CD1c-positive myeloid dendritic cell (primary cell): ENCODE measurements around the gene CSRP3.

Experiments
- DNase-seq: peaks from one replicate; pipeline ENCODE4 v3.0.0-alpha.2; 2016; ENCODE audit errors: extremely low spot score

The CSRP3 gene

DNA sequence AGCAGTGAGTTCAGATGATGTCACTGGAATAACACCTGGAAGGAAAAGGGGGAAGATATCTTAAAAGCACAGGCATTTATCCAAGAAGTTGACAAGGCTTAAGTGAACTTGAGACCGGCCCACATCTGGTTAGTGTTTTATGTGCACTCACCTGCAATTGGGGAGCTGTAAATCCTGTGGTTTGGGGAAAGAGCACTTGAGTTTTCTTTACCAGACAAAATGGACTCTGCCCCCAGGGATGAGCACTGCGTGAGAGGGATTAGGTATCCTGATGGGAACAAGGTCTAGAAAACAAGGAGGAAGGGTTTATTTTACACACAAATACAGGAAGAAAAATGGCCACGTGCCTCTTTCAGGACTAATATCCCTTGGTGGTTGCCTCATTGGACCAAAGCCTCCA, 23.8 kb upstream of the CSRP3 start:
- DNase-seq, result no peak

- DNase-seq, result no peak
These were observed 23.3 kb upstream of the CSRP3 start for GRCh38 chr11:19225123-19225522.

DNA sequence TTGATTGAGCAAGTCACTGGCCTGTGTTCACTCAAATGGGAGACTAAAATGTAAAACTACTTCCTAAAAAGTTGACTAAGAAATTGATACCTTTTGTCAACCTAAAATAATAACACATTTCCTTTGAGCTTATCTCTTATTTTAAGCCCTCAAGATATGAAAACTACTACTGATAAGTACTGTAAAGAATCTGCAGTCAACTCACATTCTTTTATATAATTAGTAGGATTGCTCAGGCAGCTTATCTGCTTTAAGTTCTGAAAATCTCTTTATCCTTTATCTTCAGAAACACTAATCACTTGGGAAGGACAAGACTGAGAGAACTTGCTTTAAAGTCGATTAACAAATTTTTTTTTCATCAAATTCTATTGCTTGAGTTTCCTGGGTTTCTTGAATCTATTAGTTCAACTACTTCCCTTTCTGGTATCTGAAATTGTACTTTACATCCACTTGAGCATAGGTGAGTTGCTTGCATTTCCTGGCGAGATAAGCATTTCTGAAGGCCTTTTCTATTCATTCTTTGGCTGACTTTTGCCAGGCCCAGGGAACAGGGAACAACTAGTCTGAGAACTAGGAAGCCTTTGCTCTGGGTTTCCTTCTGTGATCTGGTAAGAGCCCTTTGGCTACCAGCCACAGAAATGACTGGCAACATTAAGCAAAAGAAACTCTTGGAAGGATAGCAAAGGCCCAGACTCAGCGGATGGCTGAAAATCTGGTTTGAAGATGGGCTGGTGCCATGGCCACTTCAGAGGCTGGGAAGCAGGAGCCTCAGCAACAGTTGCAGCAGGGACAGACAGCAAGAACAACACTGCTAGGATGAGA, 19.3 kb upstream of the CSRP3 start:
- no peak for DNase-seq

DNA sequence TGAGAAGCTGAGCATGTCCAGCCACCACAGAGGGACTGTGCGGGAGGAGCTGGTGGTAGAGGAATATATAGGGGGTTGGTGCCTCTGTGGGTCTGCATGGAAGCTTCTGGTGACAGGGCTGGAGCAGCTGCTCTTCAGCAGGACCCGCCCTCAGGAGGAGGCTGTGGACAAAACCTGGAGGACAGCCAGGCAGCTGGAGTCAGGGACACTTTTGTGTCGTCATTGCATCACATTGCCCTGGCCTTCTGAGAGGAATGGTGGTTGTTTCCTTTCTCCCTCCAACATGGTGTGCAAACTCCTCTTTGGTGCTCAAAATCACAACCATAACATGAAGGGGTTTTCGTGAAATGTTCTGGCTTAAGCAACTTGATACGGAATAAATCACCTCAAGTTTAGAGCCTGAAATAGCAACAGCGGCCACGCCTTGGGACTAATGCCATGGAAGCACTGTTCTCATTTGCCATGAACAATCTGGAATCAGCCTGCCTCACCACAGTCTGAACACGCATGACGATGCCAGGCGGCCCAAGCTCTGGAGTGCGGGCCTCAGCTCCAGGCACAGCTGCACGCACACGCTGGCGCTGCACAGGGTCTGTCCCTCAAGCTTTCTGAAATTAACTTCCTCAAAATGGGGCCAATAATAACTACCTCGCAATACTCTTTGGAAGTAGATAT, 17.1 kb upstream of the CSRP3 start:
- DNase-seq, result no peak

DNA sequence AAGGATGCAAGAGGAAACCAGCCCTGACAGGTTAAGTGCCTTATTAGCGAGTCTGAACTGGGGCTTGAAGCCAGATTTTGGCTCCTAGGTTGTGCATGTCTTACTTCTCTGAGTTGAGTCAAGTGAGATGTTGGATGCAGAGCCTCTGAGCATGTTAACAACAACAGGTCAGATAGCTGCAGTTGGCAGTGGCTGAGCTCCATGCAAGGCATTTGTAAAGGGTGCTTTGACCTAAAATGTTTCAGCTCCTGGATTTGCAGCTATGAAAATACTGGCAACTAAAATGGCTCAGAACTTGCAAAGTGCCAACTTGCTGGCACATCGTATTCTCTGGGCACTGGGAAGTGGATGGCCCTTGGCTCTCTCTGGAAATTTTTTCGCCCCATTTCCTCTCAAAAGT, 16.4 kb upstream of the CSRP3 start:
- no peak for DNase-seq

DNA sequence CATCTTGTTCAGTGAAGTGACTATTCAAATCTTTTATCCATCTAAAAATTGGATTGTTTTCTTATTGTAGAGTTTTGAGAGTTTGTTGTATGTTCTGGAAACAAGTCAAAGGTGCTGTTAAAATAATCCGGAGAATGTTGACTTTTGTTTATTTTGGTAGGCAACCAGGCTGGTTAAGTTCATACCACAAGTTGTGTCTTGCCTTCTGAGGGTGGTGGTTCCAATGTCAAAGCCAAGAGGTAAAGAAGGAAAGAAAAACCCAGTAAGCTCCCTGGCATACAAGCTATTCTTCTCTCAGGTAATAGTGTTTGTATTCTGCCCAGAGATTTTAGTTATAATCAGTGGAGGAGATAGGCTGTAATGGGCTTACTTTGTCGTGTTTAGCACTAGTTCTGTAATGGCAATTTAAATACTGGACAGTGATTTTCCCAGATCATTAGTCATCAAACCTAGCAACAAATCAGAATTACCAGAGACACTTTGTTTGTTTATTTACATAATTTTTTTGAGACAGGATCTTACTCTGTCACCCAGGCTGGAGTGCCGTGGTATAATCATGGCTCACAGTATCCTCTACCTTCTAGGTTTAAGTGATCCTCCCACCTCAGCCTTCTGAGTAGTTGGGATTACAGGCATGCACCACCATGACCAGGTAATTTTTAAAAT, 15.1 kb upstream of the CSRP3 start:
- DNase-seq, result no peak

DNA sequence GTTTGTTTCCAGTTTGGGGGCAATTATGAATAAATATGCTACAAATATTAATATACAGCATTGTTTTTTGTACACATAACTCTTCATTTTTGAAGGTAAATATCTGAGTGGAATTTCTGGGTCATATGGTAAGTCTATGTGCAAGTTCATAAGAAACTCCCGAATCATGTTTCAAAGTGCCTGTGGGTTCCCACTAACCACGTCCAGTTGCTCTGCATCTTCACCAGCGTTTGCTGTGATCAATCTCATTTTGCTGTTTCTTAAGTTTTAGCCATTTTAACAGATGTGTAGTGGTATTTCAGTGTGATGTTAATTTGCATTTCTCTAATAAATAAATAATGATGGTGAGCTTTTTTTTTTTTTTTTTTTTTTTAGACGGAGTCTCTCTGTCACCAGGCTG, 14.2 kb upstream of the CSRP3 start:
- DNase-seq, result no peak

DNA sequence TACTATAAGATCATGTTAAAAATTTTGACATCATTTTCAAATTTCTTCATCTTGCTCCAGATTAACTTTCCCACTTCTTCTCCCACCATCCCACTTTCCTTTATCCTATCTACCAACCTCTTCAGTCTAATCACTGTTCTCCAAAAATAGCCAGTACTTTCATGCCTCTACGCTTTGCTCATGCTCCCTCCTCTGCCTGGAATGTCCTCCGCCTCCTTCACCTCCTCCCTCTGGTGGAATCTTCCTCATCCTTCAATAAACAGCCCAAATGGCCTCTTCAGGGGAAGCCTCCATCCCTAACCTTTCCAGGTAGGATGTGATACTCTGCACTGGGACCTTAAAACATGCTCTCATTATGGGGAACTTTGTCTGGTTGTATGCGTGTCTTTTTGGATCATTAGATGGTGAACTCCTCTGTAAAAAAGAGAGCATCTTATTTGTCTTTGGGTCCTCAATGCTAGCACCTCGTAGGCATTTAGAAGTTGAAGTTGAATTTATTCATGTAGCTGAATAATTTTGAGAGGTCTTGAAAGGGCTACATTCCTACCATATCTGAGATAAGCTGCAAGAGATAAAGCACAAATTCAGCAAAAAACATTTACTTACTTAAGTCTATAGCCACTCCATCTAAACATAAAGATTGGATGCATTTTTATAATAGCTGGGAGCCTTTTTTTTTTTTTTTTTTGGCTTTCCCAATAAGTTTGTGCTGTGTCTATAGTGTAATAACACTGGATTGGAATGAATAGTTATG, 8.0 kb upstream of the CSRP3 start:
- DNase-seq, result no peak

GRCh38 chr11:19208959-19209546, 7.3 kb upstream of the CSRP3 start:
- DNase-seq, result no peak

DNA sequence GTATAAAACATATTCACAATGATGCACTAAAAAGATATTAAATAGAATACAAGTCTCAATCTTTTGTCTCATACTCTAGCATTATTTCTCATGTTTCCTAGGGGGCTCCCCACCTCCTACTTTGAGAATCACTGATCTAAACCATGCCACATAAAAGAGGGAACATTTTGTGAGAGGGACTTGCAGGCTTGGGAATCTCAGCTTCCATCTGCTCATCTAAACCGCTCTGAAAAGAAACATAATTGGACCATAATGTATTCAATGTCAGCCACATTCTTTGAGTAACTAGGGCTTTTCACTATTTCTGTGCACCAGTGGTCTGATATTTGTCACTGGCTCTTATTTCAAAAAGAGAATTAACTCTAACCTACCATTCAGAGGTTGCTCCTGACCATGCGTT, 6.4 kb upstream of the CSRP3 start:
- no peak for DNase-seq

DNA sequence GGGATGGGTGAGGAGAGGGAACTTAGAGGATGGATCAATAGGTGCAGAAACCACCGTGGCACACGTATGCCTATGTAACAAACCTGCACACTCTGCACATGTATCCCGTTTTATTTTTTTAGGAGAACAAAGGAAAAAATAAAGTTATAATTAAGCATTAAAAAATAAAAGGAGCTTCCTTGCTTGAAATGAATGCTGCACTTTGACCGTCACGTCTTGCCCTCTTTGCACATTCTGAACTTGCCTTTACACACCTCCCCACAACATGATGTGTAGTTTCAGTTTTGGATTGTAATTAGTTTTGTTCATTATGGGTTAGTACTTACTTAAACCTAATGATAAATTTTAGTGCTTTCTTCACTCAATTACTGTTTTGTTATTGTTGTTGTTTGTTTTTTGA, 3.1 kb upstream of the CSRP3 start:
- no peak for DNase-seq

DNA sequence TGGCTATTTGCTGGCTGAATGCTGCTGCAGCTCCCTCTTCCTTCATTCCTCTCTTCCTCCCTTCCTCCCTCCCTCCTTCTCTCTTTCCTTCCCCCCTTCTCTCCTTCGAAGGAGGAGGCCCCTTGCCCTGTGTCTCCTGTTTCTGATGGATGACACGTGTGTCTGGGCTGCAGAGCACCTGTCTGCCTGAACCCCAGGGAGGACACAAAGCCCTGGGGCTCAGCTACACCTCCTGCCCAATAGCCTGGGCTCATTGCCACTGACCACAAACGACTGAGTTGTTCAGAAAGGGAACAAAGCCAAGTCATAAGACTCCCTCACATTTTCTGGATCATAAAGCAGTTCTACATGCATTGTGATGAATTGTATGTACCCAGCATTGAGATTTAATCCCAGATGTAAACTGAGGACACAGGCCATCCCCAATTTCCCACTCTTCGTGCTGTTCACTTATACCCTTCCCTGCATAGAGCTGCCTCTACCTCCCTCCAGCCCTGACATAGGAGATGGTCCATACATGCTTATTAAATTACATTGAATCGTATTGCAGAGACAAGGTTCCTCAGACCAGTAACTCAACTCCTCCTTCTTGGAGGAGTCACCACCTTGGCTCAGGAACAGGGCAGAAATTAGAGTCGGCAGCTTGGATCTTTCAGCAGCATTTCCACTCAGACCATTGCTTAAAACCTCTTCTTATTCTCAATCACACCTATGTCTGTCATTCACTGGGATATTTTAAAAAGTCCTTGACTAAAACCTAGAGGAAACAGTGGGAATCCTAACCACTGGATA, 1.2 kb downstream of the CSRP3 start:
- DNase-seq, result no peak

DNA sequence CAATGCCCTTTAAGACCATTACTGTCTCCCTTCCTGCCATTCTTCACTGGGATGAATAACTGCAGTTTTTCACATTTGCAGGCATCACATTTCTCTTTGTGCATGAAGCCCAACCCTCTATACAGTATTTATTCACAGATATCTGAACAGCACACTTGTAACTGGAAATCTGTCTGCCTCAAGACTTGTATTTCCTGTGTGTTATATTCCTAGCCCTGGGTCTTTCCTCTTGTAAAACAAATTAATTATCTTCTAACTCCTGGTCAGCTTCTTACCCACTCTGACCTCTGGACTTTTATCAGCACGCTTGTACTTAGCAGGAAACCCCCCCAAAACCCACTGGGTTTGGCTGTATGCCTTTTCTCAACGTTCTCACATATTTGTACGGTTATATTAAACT, 2.0 kb downstream of the CSRP3 start:
- no peak for DNase-seq

GRCh38 chr11:19199048-19199447, 2.7 kb downstream of the CSRP3 start:
- no peak for DNase-seq

- DNase-seq, result no peak
These were observed 5.4 kb downstream of the CSRP3 start for GRCh38 chr11:19196432-19196831.

DNA sequence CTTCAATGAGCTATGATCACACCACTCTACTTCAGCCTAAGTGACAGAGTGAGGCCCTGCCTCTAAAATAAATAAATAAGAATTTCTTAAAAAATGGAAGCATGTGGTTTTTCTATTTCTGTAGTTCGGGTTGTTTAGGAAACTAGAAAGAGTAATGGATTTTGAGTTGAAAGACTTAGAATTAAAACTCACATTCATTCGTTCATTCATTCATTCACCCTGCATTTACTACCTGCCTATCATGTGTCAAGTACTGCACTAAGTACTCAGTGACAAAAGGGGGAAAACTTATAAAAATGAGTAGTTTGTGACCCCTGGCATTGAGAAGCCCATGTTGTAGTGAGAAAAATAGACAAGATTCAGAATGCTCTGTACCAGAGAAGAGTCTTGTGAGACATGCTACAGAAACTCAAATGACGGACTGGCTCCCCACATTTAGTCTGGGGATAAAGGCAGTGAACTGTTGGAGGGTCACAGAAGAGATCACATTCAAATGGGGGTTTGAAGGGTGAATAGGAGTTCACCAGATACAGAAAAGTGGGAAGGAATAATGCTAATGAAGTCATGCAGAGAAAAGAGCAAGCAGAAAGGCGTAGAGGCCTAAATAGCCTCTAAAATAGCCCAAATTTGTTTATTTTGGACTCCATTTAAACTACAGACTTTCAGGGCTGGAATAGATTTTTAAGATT, 7.0 kb downstream of the CSRP3 start:
- no peak for DNase-seq

DNA sequence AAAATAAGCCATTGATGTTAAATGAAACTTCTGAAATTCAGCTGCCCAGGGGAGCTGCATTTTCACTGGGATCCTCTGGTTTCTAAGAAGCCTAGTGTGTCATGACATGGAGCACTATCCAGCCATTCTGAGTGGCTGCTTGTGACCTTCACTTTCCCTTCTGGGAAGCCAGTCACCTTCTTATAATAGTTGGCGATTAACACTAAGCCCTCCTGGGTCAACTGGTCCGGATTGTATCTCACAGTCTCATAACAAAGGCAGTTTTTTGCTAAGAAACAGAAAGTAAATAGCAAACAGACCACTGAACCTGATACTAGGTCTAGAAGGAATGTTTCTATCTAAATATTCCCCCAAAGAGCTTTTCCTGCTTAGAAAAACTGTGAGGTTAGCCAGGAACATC, 7.9 kb downstream of the CSRP3 start:
- no peak for DNase-seq

DNA sequence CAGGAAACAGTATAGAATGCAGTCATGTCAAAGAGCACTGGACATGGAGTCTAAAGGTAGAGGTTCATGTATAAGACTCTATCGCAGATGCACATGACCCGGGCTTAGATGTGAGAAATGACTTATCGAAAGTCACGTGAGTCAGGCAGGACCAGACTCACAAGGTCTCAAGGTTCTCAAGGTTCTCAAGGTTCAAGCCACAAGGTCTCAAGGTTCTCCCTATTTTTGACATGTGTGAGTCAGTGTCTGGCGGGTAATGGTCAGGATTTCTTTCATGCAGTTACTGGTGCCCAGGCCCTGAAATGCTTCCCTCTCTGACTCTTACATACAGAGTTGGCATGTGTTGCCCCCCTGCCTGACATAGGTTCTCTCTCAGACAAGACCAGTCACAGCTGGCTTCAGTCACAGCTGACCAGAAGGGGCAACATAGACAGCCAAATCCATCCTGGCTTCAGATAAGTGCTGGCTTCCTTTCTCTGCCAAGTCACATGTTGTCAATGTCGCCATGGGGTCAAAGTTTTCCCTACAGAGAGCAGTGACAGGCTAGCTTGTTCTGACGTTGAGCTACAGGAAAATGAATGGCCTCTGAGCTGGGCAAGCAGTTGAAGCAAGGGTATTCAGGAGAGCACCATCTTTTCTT, 10.1 kb downstream of the CSRP3 start:
- DNase-seq, result no peak

- no peak for DNase-seq
These were observed 13.9 kb downstream of the CSRP3 start for GRCh38 chr11:19187833-19188258.
